A172 (cell line): ENCODE results near the gene TBC1D4. TPM values are rescaled to one million over a fixed set of nuclear protein-coding genes. Genes with fewer than 3 reads are reported as not detected.
A peak's percentile ranks its signal among the peaks of the same experiment; 100 is the strongest.

Experiments
- DNase-seq: peaks from one replicate; pipeline ENCODE4 v3.0.0-alpha.2; 2015; ENCODE audit warnings: low spot score
- total RNA-seq: library from RNA; depleted of rRNA; stranded (reverse); fragments of >200 nt; shearing (Covaris generic); gene quantifications from 2 replicates; pipeline ENCODE4 v1.2.3, GENCODE V29; 2014

The TBC1D4 gene
- total RNA-seq, 1 experiment from 2014 or later = 5.9 TPM

DNA sequence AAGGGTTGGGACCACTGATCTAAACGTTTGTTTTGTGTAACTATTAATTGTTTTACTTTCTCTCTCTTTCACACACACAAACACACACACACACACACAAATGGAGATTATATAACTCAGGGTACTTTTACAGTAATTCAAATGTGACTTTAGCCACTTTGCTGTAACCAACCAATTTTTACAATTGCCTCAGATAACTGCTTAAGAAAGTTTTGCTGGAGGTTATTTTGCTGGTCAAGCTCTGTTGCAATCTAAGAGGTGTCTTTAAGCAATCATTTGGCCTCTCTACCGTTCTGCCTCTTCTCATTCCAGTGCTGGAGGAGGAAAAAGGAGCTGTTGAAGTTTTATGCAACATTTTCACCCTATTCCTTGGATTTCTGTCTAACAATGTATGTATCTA lies 63.0 kb downstream of the TBC1D4 start:
- no peak for DNase-seq

DNA sequence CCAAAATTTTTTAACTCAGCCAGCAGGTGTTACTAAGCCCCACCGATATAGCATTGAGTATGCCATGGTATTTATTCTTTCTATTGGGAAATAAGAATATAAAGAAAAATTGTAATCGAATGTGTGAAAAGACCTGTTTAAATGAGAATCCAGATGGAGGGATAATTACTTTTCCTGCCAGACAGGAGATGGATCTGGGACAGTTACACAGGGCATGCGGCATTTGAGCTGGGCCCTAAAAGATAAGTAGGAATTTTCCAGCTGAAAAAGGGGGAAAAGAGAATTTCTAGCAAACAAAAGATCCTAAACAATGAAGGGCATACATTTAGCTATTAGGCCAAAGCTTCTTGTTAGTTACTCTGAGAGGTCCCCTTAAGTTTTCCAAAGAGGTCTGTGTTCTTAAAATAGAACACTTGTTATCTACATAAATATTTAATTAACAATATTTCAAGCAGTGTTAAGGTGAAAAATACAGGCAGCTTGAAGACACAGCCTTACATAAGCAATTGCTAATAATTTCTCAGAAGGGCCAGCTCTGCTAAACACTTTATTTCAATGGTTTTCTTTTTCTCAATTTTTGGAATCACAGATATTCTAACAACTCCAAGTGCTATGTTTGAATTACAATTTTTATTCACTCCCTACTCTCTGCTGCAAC lies 63.7 kb downstream of the TBC1D4 start:
- DNase-seq = no peak

DNA sequence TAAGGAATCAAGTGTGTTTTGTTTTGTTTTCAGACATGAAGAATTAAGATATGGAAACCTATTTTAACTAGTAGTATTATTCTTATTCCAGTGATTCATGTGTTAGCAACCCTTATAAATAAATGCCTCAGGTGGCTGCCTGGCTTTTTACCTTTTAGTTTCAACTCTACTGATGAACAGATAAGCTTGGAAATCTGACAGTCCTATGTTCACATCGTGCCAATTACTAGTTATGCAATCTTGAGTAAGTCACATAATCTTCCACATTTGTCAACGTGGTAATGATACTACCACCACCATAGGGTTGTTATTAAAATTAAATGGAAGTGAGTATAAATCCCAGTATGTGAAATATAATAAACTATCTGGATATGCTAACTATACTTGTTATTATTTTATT lies 64.3 kb downstream of the TBC1D4 start:
- DNase-seq = no peak

DNA sequence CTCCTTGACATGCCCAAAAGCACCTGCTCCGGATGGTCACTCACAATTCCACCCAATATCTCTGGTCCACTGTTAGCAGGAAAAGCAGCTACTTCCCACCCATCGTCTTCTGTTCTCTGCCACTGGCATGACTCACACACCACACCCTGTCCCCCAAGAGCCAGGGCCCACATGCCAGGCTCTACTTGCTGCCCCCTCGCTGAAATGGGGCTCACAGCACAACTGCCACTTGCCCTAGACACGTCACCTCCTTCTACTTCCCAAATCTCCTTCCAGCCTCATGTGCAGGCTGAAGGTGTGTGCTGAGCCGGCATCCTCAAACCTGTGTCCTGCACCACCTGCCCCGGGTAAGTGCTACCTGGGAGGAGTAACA lies 65.0 kb downstream of the TBC1D4 start:
- no peak for DNase-seq

DNA sequence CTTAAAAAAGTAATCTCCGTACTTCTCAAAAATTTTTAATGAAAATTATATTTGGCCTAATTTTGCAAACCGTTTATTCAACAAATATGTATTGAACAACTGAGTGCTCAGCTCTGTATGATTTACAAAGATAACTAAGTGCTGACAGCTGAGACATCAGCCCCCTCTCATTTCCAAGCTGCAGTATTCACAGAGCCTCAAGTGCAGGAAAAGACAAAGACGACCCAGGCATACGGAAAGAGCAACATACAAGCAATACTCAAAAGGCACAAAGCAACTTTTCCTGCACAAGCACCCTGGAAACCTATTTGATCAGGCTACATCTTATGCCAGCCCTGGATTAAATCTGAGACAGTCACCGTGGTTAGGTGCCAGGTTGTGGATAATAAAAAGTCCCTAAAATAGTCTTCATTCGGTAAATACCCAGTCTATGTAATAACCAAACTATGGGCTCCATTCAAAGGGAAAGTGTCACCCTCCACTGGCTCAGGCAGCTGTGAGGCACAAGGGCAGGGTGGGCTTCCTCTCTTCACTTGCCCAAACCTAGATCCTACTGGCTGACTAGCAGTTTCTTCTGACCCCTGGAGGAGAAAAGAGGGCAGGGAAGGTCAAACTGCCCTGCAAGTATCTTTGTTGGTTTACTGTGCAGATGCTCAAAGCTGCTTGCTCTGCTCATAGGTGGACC lies 65.5 kb downstream of the TBC1D4 start:
- no peak for DNase-seq

DNA sequence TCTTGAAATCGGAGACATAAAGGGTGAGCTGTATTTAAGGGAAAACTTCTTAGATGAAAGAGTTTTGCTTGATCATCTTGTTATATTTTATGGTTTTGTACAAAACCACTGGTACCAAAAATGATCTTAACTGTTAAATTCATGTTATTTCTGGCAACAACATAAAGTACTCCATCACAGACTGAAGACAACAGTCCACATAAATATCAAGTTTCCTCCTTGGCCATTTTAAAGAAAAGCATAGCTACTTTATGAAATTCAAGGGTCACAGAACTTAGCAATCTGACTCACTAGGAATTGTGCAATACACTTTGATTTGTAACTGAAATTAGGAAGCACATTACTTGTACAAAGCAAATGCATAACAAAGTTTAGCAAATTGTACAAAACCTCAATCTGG lies 66.3 kb downstream of the TBC1D4 start:
- DNase-seq = peak; percentile 15

DNA sequence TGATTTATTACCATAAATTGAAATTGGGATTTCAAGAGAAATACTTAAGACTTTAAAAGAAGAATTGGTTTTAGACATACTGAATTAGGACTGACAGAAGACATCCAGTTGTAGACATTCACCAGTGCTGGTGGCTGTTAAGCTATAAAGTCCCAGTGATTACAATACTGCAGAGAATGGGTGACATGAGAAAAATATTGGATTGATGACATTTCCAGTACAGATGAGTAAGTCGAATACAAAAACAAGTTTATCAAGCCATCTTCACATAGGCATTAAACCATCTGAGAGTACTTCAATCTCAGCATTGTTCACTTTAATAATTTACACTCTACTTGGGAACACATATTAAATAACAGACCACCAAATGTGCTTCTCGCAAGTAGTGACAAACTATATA lies 66.8 kb downstream of the TBC1D4 start:
- no peak for DNase-seq

DNA sequence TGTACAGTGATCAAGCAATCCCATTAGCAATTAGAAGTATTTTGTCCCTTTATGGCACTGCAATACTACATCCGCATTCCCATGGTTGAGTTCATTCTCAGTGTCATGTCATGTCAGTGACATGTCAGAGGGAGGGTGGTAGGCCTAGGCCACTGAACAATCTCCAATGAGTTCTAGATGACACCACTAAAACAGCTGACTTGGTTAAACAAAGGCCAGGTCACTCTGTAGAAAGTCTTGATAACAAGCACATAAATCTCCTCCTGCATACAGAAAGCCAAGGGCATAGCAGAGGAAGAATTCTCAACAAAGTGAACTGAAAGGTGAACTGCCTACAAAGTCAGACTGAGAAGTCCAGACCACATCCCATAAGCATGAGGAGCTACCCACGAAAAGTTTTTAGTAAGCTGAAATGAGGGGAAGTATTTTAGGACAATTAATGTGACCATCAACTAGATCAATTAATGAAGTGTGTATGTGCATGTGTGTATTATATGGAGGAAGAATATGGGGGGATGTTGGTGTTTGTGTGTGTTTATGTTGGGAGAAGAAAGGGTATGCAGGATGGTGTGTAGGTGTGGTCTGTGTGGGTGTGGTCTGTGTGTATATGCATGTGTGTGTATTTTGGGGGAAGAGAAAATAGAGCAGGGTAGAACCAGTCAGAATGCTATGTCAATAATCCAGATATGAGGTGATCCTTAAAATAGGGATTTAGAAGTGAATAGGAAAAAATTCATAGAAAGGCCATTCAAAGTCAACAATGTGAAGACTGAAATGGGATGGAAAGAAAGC lies 67.7 kb downstream of the TBC1D4 start:
- DNase-seq = no peak

DNA sequence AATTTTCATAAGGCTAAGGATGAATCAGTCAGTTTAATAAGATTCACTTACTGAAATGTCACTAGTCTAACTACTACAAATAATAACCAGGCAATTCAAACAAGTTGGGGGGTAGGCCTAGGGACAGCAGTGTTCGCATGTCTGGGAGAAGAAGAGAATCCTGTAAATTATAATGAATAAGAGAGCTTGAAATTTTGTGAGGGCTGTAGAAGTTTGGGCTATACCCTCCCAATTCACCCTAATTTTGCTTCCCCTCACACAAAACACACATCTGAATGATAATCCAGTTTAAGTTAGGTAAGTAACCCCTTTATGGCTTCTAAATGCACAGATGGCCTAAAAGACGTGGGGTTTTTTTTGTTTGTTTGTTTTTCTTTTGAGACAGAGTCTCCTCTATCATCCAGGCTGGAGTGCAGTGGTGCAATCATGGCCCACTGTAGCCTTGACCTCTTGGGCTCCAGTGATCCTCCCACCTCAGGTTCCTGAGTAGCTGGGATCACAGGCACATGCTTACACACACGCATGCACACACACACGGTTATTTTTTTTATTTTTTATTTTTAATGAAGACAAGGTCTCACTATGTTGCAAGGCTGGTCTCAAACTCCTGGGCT lies 69.9 kb downstream of the TBC1D4 start:
- no peak for DNase-seq

DNA sequence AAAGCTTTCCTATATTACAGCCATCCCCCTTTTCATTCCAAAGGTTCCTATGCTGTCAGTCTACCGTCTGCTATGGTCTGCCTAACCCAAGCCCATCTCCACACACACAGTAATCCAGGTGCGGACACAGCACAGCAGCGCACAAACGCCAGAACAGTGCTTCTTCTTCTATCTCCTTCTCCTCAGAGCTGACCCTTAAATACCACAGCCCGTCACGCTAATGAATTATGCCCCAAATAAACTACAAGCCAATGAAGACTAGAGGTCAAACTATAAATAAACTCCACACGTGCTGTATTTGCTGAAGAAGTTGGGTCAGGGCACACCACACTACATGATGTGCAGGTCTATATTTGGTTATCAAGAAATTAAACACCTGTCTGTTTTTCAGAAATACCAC lies 71.8 kb downstream of the TBC1D4 start:
- no peak for DNase-seq

DNA sequence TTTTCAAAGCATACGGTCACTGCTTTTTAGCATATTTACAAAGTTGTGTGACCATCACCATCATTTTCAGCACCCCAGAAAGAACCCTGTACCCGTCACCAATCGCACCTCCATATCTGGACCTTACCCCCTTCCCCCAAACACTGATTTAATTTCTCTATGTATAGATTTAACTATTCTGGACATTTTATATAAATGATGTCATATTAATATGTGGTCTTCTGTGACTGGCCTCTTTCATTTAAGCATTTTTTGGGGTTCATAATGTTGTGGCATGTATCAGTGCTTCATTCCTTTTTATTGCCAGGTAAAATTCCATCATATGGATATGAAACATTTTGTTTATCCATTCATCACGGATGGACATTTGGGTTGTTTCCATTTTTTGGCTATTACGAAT lies 74.0 kb downstream of the TBC1D4 start:
- no peak for DNase-seq

DNA sequence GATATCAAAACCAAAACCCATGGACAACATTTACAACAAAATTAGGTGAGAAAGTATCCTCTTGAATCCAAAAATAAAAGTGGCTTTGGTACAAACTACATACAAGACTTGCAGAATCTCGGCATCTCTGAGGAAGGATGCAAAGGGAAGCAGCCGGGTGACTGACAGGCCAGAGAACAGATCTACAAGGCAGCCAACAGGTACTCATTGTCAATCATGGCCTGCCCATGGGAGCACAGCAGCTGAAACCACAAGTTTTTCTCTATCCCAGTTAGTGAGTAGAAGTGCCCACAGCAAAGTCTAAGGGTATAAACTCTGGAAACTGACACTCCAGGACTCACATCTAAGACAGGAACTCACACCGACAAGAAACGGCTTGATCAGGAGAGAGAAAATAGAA lies 74.5 kb downstream of the TBC1D4 start:
- no peak for DNase-seq

DNA sequence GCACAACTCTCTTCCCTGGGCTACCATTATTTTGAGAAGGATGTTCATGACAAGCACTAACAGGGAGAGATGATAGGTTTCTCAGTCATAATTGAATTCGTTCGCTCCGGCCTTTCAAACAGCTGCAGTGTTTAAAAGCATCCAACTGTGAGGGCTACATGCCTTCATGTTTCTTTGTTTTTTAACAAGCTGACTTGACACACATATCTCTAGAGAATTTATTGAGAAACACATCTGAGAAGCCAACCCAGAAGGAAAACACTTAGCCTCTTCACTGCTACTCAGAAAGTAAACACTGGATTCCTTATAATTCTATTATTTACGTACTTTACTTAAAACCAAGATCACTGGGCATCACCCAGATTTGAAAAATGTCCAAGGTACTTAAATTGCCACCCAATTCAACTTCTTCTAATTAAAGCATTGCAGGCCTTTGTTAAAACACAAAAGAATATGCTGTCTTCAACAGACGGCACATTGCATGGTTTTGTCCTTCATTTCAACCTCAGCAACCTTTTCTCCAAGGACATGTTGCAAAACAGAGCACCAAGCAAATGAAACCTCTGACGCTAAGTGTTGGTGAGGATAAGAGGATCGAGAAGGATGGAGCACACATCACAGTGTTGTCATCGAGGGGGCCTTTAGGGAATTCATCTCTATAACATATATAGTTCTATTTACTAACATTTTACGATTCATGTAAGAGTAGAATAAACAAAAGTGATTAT lies 75.8 kb downstream of the TBC1D4 start:
- DNase-seq = no peak

DNA sequence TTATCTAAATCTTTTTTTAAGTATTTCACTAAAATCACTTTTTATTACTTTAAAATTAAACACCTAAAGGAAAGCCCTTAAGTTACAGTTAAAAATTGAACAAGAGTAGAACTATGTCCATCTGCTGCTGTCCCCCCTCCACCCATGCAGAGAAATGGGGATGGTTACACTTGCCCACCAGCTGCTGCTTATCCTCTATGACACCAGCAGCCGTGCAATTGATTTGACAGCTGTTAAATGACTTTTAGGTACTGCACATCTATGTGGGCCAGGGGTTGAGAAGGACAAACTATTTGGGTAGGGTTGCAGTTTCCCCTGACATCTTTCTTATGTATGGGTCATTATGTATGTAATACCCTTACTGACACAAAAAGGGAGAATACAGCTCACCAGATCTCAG lies 77.2 kb downstream of the TBC1D4 start:
- DNase-seq = no peak

DNA sequence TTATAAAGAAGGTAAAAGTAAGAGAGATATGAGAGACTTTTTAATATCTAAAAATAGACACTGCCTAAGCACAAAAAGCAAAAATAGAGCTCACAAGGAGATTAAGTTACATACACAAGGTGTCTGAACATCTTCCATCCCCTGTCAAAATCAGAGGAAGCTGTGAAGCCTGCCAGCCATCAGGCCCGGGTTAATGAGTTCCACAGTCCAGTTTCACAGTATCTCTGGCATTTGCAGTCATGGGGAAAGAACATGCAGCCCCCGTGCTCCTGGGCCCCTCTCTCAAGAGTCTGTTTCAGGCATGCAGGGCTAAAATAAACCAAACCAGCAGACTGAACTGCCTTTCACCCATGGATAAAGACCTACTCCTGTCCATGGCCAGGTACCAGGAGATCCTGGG lies 79.2 kb downstream of the TBC1D4 start:
- DNase-seq = no peak

DNA sequence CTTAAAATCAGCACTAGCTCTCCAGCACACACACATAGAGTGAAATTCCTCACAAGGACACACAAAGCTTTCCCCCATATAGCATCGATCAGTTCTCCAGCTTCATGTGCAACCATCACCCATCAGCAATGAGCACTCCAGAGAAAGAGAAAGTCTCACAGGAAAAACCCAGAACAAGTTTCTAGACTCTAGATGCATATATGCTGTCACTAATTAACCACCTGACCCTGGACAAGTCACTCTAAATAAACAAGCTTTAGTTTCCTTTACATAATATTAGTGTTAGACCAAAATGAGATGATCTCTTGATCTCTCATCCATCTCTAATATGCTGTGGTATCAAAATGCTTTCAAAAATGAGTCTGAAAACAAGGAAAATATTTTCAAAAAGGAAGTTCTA lies 81.2 kb downstream of the TBC1D4 start:
- no peak for DNase-seq

DNA sequence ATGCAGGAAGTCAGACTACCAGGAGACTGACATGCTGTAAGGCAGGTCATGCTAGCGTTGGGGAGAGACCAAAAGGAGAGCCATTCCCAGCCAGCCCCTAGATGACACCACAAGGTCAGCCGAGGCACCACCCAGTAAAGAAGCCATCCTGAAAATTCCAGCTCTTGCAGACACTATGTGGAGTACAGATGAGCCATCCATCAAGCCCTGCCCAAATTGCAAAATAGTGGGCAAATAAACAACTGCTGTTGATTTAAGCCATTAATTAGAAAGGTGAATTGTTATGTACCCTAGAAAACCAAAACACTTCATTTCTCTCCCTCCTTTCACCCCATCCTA lies 82.1 kb downstream of the TBC1D4 start:
- DNase-seq = no peak

DNA sequence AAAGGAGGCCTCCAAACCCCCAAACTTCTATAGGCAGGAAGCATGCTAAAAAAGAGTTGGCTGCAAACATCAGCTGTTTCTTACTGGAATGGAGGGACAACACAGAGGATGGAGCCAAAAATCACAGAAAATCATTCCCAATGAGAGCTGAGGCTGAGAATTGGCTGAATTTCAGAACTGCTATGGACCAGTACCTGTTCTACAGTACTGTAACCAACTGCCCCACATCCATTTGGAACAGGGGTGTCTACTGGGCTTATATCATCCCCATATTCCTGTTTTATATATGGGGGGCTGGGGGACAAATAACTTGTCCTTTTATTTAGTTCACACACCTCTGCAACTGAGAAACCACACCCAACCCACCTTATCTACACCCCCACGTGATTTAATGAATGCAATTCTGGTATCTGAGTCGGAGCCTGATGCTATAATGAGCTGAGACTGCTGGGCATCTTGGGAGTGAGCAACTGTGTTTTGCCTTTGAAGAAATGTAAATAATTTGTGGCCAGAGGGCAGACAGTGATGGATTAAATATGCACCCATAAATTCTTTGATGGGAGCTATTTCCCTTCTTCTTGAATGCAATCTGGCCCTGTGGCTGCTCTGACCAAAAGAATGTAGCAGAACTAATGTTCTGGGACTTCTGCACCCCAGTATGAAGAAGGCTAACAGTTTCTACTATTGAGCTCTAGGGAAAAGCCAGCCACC lies 82.6 kb downstream of the TBC1D4 start:
- DNase-seq = no peak

DNA sequence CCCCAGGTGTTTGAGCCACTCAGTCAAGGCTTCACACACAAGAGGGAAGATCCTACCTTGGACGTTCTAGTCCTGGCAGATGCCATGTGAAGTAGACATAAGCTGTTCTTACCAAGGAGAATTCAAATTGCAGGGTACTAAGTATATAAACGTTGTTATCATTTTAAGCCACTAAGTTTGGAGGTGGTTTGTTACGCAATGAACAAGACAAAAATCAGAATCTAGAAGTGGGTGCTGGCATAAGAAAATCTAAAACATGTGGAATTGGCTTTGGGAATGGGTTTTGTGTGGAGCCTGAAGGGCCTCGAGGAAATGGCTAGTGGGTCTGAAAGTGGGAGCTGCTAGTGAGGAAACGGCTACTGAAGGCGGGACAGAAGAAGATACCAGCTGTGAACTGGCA lies 83.9 kb downstream of the TBC1D4 start:
- DNase-seq = no peak

DNA sequence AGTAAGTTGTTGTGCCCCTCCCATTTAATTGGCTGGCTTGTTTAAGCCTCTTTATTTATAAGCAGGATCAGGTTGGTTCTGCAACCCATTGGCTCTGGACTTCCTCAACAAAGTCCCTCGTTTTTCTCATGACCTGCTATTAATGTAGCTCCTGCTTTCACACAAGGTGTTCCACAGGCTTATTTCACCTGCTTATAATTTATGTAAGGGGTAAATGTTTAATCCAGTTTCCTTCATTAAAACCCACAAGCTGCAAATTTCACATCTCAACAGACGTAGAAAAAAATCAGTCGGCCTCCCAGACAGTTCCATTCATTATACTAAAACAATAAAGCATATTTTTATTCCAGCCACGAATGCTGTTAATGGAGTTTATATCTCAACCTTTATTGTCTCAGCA lies 86.1 kb downstream of the TBC1D4 start:
- no peak for DNase-seq

DNA sequence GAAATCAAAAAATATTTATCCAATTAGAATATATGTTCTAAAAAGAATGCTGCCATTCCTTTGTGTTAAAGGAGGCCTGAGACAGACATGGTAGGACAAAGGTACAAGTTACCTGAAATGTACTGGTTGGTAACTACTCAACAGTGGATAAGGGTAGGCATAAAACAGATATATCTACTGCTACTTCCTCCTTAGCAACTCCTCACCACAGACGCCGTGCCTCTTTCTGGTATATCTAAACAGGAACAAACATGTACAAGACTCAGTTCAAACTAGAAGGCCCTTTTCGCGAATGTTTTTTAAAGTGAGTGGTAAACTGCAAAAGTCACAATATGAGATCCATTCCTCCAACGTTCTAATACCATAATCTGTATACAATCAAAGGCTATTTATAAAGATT lies 86.9 kb downstream of the TBC1D4 start:
- DNase-seq = no peak
